H1 (cell line): ENCODE data around the gene POLR2C. TPM values are rescaled to one million over a fixed set of nuclear protein-coding genes. Genes with fewer than 3 reads are reported as not detected.

Experiments
- ATF3 ChIP-seq: IDR thresholded peaks from 2 replicates; pipeline ENCODE4 v1.6.1; 2011; ENCODE audit warnings: low read depth, mild to moderate bottlenecking, low read length; ENCODE audit not compliant: insufficient read depth
- CTCF ChIP-seq, 3 experiments: IDR thresholded peaks; 1 replicate in 2 of 3; 2 replicates in 1 of 3; pipeline versions ENCODE4 v1.5.1 to v1.6.1; 2011; ENCODE audit warnings: low read length in 3 of 3, mild to moderate bottlenecking in 3 of 3, inconsistent platforms in 2 of 3, low read depth in 1 of 3, moderate library complexity in 1 of 3; ENCODE audit not compliant: insufficient read depth in 1 of 3; ENCODE audit errors: control extremely low read depth in 1 of 3
- RFX5 ChIP-seq: IDR thresholded peaks from 2 replicates; pipeline ENCODE4 v1.6.1; 2011; ENCODE audit warnings: low read depth, low read length, improper control_type of control experiment, borderline replicate concordance
- TBP ChIP-seq: IDR thresholded peaks from 2 replicates; pipeline ENCODE4 v1.6.1; 2011; ENCODE audit warnings: low read depth, low read length, improper control_type of control experiment
- polyA plus RNA-seq, 7 experiments: library from polyadenylated mRNA; depleted of rRNA in 3 of 7; stranded (reverse) in 5 of 7; unstranded in 2 of 7; fragments of >200 nt in 5 of 7; fragments of 200-250 nt in 2 of 7; gene quantifications; 1 replicate in 5 of 7; 2 replicates in 1 of 7; 4 replicates in 1 of 7; pipeline versions ENCODE4 v1.2.1 to v1.2.3, GENCODE V29; 2011 to 2013; ENCODE audit warnings: missing spikeins in 2 of 7, mixed read lengths in 2 of 7
- total RNA-seq: library from RNA; stranded (reverse); fragmentation: NEBNext Ultra II Directional; extraction: Animal tissue kit (Norgen Biotek cat#: 25700); gene quantifications from 2 replicates; pipeline ENCODE4 v1.2.1, GENCODE V29; 2021

The POLR2C gene
- total and polyA plus RNA-seq, 2 of the 8 experiments (the other 6 are each of a cell fraction or from before 2014, with no cell fraction given), result 72.5 to 132 TPM

GRCh38 chr16:57513371-57514102, 51.1 kb downstream of the POLR2C start (continued):
- TF ChIP-seq ATF3, result no peak
- TF ChIP-seq CTCF (IDR thresholded peaks at IDR 0.05; ENCODE audit: control extremely low read depth in 1 of 3, insufficient read depth in 1 of 3, low read depth in 1 of 3, low read length in 3 of 3), result no peak
- TF ChIP-seq RFX5, result no peak
- no peak for TF ChIP-seq TBP
